Activated CD4-positive, alpha-beta T cell treated with anti-CD3 and anti-CD28 coated beads, Interleukin-2, Interleukin-6, amounts not matched to agents 100 ng/mL and 50 ng/mL, durations not matched to agents 16 hours and 8 hours (primary cell): ENCODE results near the gene EIF4A3.

ENCODE experiments used
- DNase-seq: peaks from one replicate; pipeline ENCODE4 v3.0.0-alpha.2; 2020

The EIF4A3 gene

GRCh38 chr17:80132906-80133625 is 13.9 kb downstream of the EIF4A3 start:
- no peak for DNase-seq

GRCh38 chr17:80130992-80131391 is 15.9 kb downstream of the EIF4A3 start:
- DNase-seq, result no peak

- DNase-seq, result no peak
Measured at GRCh38 chr17:80129006-80129565, 17.8 kb downstream of the EIF4A3 start.

- no peak for DNase-seq
Measured at GRCh38 chr17:80126449-80126715, 20.5 kb downstream of the EIF4A3 start.

GRCh38 chr17:80125656-80126448 is 21.1 kb downstream of the EIF4A3 start:
- DNase-seq, result no peak

- DNase-seq, result no peak
Measured at GRCh38 chr17:80124351-80124981, 22.5 kb downstream of the EIF4A3 start.

- no peak for DNase-seq
Measured at GRCh38 chr17:80123791-80124190, 23.1 kb downstream of the EIF4A3 start.

- DNase-seq, result no peak
Measured at GRCh38 chr17:80122926-80123505, 23.9 kb downstream of the EIF4A3 start.

GRCh38 chr17:80122026-80122575 is 24.8 kb downstream of the EIF4A3 start:
- DNase-seq, result no peak

GRCh38 chr17:80119839-80120238 is 27.1 kb downstream of the EIF4A3 start:
- DNase-seq, result no peak

GRCh38 chr17:80119271-80119791 is 27.6 kb downstream of the EIF4A3 start:
- DNase-seq, result no peak

GRCh38 chr17:80118601-80119270 is 28.2 kb downstream of the EIF4A3 start:
- DNase-seq, result no peak

- DNase-seq, result no peak
Measured at GRCh38 chr17:80117491-80118401, 29.2 kb downstream of the EIF4A3 start.

- no peak for DNase-seq
Measured at GRCh38 chr17:80116921-80117380, 30.0 kb downstream of the EIF4A3 start.

GRCh38 chr17:80116276-80116920 is 30.5 kb downstream of the EIF4A3 start:
- no peak for DNase-seq

GRCh38 chr17:80115159-80115558 is 31.8 kb downstream of the EIF4A3 start:
- no peak for DNase-seq

GRCh38 chr17:80114758-80115157 is 32.2 kb downstream of the EIF4A3 start:
- no peak for DNase-seq

GRCh38 chr17:80113033-80113484 is 33.9 kb downstream of the EIF4A3 start:
- no peak for DNase-seq

GRCh38 chr17:80112471-80113032 is 34.4 kb downstream of the EIF4A3 start:
- no peak for DNase-seq
